Left renal pelvis (tissue), 4 donors: ENCODE results near the gene PGR. TPM values are rescaled to one million over a fixed set of nuclear protein-coding genes. Genes with fewer than 3 reads are reported as not detected.
A peak's percentile ranks its signal among the peaks of the same experiment; 100 is the strongest.
"Not testable (repeated sequence)": the region's sequence is repeated elsewhere in the genome, so short reads cannot be mapped to it uniquely, and the experiment has no call there.

ENCODE experiments used
- DNase-seq, 4 donors: peaks; one replicate each; pipeline ENCODE4 v3.0.0-alpha.2; 2013; ENCODE audit warnings: low read depth in 4 of 4, low spot score in 3 of 4
- polyA plus RNA-seq, 4 donors: library from polyadenylated mRNA; unstranded; fragments of 120-200 nt; gene quantifications; one replicate each; pipeline ENCODE4 v1.2.1, GENCODE V29; 2013; ENCODE audit not compliant: insufficient read length in 4 of 4

Gene PGR
- polyA plus RNA-seq, 4 donors, result 0.03 to 0.10 (median 0.06) TPM

DNA sequence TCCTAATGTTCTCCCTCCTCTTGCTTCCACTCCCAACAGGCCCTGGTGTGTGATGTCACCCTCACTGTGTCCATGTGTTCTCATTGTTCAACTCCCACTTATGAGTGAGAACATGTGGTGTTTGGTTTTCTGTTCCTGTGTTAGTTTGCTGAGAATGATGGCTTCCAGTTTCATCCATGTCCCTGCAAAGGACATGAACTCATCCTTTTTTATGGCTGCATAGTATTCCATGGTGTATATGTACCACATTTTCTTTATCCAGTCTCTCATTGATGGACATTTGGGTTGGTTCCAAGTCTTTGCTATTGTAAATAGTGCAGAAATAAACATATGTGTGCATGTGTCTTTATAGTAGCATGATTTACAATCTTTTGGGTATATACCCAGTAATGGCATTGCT lies 115.9 kb downstream of the PGR start:
- DNase-seq, result not testable (repeated sequence)

DNA sequence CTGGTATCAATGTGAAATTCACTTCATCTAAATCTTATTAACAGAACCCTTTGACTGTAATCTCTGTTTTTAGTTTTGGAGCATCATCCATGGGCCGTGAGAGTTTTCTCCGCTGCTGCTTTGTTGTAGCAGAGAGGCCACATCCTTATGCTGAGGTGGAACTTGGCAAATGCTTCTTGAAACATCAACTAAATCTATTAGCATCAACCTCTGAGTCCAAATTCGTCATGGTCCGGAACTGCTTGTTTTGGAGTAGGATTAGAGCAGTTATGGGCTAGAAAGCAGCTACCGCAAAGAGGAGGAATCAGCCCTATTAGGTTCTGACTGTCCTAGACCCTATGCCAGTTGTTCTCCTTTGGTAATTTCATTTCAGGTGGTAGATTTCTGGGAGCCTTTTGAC lies 117.7 kb downstream of the PGR start:
- no peak for DNase-seq

DNA sequence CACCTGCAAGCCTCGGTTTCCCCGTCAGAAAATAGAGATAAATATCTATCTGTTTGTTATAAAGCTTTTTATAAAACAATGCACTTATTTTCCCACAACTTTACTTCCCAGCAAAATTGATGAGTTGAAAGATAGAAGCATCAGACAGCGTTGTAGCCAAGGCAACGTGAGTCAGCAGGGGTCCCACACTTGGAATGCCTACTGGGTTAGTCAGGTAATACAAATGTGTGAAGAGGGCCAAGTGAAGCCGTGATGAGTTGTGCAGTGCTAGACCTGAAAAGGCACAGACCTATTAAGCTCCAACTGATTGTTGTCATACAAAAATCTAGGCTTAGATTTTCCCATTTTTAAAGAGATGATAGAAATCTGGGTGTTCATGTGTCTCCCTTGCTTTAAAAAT lies 118.7 kb downstream of the PGR start:
- no peak for DNase-seq

- no peak for DNase-seq
Measured at GRCh38 chr11:101009690-101010055, 119.9 kb downstream of the PGR start.

- DNase-seq, result no peak
Measured at GRCh38 chr11:101008961-101009689, 120.5 kb downstream of the PGR start.

DNA sequence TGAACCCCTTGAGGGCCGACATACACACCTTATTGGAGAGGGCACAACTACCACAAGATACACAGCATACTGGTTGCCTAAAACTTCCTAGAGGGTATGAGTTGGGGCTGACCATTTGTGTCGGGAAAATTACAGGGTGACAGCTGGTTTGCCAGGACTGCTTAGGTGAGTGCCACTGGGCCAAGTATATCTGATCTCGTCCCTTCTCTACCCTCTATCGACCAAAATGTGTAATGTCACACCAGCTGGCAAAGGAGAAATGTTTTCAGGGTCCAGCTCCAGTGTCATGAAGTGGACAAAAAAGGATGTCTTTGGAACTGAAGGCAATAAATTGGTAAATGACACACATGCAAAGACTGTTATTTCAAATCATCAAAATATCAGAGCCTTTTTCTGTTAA lies 126.1 kb downstream of the PGR start:
- DNase-seq, result no peak

- no peak for DNase-seq
Measured at GRCh38 chr11:100999756-101000155, 129.9 kb downstream of the PGR start.

GRCh38 chr11:100994966-100995365 lies 134.6 kb downstream of the PGR start:
- no peak for DNase-seq

- no peak for DNase-seq
Measured at GRCh38 chr11:100991541-100991940, 138.1 kb downstream of the PGR start.

DNA sequence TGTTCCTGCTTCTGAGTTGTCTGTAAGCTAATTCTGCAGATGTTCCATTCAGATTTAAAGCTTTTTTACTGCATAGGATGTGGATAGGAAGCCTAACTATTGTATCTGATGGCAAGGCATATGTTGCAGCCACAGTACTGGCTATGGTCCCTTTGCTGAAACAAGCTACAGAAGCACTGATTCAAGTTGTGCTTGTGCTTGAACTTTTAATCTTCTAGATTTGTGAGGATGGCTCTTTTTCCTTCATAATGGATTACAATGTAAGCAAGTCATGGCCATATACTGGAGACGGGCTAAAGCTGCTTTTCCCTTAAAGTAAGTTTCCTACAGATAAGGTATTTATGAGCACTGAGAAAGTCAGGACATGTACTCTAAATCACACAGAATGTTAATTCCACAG lies 138.7 kb downstream of the PGR start:
- no peak for DNase-seq

DNA sequence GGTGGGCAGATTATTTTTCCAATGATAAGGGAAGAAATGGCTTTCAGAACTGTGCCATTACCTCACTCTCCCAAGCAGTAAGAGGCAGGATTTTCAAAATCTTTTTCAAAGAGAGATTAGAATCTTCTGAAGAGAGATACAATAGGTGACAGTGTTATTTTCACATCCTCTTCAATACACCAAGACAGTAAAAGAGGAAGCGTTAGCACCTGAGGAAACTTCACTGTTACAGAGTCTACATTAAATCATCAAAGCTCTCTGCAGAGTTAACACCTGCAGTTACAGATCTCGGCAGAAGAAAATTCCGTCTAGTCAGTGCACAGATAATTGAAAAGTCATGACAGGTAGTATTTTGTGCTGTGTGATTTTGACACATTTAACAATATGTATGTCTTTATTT lies 144.9 kb downstream of the PGR start:
- DNase-seq, result no peak

- DNase-seq, result no peak
Measured at GRCh38 chr11:100981196-100981824, 148.3 kb downstream of the PGR start.

- DNase-seq, result peak in 1 of 4 donors; percentile 1
Measured at GRCh38 chr11:100980156-100980555, 149.5 kb downstream of the PGR start.
